ENCODE results near the gene STAM.
"Not testable (repeated sequence)": the region's sequence is repeated elsewhere in the genome, so short reads cannot be mapped to it uniquely, and the experiment has no call there.

STAM gene

GRCh38 chr10:17682236-17682946 lies 38.4 kb downstream of the STAM start:
- DNase-seq, result no peak

GRCh38 chr10:17683541-17683940 lies 39.6 kb downstream of the STAM start:
- no peak for DNase-seq

DNA sequence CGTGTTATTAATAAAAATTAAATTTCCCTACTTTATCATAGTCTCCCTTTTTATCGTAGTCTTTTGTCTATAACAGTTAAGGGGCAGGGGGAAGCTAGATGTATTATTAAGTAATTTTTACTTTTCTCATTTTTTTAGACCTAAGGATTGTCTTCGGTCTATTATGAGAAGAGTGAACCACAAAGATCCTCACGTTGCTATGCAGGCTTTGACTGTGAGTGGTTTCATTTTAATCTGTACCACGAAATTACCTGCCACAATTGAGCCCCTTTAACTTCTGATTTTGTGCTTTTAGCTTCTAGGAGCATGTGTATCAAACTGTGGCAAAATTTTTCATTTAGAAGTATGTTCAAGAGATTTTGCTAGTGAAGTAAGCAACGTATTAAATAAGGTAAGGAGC lies 40.6 kb downstream of the STAM start:
- no peak for DNase-seq

DNA sequence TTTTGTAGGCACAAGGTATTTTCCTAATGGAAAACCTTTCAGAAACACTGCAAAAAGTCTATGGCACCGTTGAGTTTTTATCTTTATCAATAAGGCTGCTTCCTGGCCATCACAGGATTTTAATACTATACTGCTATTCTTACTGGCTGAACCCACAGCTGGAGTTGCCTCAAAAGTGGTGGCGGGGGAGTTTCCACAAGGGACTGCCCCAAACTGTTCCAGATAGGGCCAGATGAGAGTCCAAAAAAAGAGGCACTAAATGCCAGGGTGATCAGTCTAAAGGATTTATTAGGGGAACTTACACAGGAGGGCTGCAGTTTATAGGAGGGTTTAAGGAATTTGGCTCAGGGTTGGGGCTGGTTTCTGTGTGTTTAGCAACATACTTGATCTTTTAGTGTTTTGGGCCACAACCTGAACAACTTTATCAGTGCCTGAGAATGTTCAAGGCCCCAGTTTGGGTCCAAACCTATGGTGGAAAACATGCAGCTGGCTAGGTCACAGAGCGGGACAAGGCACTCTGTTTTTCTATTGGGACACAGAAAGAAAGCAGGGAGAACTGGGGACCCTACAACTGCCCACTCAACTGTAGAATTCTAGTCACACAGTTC lies 41.4 kb downstream of the STAM start:
- DNase-seq, result peak in 1 of 2 donors; percentile 15

- no peak for DNase-seq
These were observed 43.3 kb downstream of the STAM start for GRCh38 chr10:17687117-17687831.

- DNase-seq, result no peak
These were observed 45.2 kb downstream of the STAM start for GRCh38 chr10:17689137-17689536.

DNA sequence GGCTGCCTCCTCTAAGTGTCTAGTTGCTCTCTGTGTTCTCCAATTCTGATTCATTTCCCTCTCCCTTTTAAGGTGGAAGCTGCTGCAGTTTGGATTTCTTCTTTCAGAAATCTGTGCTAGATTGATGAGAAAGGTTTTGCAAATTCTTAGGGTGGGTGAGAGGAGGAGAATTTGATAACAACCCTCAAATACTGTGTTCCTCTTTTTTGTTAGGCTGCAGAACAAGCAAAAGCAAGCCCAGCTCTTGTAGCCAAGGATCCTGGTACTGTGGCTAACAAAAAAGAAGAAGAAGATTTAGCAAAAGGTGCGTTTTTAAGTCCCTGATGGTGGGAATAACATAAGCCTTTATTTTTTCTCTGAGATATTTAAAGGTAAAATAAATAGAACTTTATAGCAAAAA lies 49.1 kb downstream of the STAM start:
- DNase-seq, result no peak

GRCh38 chr10:17698696-17699095 lies 54.7 kb downstream of the STAM start:
- DNase-seq, result no peak

DNA sequence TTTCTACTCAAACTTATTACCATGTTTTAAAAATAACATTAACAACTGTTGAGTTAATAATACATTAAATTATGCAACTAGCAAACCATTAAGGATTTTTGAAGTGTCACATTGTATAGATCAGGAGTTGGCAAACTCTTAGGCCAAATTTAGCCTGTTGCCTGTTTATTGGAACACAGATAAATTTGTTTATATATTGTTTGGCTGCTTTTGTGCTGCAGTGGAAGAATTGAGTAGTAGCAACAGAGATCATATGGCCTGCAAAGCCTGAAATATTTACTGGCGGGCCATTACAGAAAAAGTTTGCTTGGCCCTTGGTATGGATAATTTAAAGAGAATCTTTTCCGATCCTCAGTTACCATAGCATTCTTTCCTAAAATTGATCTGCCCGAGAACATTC lies 57.4 kb downstream of the STAM start:
- DNase-seq, result no peak

- DNase-seq, result no peak
These were observed 59.8 kb downstream of the STAM start for GRCh38 chr10:17703706-17704105.

- DNase-seq, result no peak
These were observed 64.9 kb downstream of the STAM start for GRCh38 chr10:17708821-17709220.

DNA sequence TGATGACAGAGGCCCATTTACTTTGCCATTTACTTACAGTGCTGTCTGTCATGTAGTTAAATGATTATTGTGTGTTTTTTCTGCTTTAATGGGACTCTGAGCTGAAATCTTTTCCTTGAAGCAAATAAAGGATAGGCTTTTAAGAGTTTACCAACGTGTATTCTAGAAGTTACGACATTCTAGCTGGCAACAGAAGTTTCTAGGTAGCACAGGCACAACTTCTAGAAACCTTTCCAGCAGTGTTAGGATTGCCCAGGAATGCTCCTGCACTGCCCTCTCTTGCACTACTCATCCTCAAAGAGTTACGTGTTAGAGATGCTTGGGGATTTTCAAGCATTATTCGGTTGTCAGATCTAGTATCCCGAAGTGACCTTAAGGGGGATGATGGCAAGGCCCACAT lies 65.5 kb downstream of the STAM start:
- no peak for DNase-seq

DNA sequence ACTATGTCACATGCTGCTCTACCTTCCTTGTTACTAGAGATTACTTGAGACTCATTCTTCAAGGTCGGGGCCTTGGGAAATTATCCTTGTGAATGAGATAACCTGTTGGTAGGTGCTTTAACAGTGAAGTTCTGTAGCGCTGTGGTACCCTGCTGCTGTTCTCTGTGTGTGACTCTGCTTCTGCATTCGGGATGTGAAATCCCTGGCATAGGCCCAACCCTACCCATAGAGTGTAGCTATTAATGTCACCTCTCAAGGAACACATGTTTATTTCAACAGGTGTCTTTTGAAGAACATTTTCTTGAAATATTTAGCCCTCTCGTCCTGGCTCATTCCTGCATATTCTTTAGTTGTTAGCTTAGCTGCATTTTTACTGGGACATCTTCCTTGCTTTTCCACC lies 66.2 kb downstream of the STAM start:
- DNase-seq, result no peak

- DNase-seq, result no peak
These were observed 68.1 kb downstream of the STAM start for GRCh38 chr10:17712053-17712452.

DNA sequence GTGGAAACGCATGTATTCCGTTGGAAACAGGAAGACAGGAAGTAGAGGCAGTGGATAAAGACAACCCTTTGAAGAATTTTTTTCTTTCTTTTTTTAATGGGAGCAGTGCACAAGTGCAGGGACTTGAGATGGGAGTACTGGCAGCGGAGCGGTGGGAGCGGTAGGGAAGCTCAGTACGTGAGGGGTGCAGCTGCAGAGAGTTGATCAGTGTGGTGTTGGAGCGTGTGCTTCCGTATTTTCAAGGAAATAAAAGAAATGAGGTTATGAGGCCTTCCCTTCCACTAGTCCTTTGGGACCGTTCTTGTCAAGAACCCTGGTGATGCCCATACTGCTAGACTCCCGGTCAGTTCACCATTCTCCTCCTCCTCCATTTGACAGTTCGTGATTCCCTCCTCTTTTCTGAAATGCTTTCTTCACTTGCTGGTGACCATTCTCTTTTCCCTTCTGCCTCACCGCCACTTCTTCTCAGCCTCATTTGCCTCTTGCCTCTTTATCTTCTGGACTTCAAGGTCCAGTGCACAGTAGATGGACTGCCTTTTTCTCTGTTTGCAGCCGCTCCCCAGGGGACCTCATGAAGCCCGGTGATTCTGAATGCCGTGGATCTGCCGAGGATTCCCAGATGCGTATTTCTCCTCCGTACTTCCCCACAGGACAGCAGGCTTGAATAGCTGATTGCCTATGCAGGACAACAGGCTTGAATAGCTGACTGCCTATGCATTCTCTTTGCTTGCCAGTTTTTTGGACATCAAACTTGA lies 68.9 kb downstream of the STAM start:
- no peak for DNase-seq

DNA sequence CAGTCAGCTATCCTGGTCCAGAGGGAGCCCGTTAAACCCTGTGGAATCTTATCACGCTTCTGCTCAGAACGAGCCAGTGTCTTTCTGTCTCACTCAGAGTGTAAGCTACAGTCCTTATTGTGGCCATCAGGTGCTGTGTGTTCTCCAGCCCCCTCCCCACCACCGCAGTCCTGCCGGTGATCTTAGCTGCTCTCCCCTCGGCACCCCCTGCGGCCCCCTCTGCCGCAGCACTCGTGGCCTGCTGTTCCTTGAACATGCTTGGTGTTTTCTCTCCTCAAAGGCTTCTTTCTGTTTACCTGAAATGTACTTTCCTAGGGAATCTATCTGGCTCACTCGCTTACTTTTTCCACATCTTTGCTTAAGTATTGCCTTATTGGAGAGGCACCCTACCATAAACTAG lies 69.8 kb downstream of the STAM start:
- DNase-seq, result no peak

- DNase-seq, result no peak
These were observed 72.2 kb downstream of the STAM start for GRCh38 chr10:17716161-17716560.

DNA sequence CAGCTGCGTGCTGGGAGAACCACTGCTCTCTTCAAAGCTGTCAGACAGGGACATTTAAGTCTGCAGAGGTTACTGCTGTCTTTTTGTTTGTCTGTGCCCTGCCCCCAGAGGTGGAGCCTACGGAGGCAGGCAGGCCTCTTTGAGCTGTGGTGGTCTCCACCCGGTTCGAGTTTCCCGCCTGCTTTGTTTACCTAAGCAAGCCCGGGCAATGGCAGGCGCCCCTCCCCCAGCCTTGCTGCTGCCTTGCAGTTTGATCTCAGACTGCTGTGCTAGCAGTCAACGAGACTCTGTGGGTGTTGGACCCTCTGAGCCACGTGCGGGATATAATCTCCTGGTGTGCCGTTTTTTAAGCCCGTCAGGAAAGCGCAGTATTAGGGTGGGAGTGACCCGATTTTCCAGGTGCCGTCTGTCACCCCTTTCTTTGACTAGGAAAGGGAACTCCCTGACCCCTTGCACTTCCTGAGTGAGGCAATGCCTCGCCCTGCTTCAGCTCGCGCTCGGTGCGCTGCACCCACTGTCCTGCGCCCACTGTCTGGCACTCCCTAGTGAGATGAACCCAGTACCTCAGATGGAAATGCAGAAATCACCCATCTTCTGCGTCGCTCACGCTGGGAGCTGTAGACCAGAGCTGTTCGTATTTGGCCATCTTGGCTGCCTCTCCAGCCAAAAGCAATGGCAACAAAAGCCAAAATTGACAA lies 78.5 kb downstream of the STAM start:
- not testable (repeated sequence) for DNase-seq

DNA sequence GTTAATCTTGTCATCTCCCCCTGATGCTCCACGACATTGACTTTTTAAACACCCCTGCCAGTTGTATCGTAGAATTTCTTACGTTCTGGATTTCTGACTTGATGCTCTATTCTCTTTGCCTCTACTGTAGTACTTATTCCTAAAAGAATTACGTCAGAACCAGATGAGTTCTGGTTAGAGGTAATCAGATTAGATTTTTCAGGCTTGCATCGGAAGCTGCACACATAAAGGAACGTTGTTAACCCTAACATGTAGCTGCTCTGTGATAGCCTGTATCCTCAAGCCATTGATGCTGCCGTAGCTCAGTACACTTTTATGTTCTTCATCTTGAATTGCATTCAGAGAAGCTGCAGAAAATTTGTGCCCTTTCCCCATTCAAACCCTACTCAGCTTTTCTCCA lies 81.8 kb downstream of the STAM start:
- no peak for DNase-seq

GRCh38 chr10:17729630-17730029 lies 85.7 kb downstream of the STAM start:
- DNase-seq, result no peak

DNA sequence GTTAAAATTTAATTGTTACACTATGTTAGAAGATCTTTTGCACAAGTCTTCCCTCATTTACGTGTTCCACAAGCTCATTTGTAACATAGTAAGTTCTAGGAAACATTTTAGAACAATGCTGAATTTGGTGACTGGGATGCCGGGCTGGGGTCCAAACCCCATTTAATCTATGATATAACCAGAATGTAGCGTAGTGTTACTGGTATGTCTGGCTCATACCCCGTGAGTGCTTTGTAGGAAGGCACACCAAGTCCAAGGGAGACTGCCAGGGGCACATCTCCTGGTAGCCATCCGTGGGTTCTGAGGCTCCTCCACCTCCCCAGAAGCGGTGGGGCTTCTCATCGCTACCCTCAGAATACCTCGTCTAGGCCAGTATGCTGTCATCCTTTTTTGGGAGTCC lies 86.7 kb downstream of the STAM start:
- no peak for DNase-seq

- DNase-seq, result no peak
These were observed 87.5 kb downstream of the STAM start for GRCh38 chr10:17731331-17732020.

Measured in stimulated activated CD4-positive, alpha-beta T cell treated with anti-CD3 and anti-CD28 coated beads, Interleukin-2, amount 100 ng/mL, for 48 hours (primary cell).